Thyroid gland (tissue), 4 donors: ENCODE measurements around the gene ANO1. TPM values are rescaled to one million over a fixed set of nuclear protein-coding genes. Genes with fewer than 3 reads are reported as not detected.
A peak's percentile ranks its signal among the peaks of the same experiment; 100 is the strongest.

Experiments
- DNase-seq, 2 donors: peaks; one replicate each; pipeline ENCODE4 v3.0.0-alpha.2; 2019
- H3K27ac ChIP-seq, 3 donors: fragments of 200-600 bp; sonication (generic); 1 replicate in 2 of 3; 2 replicates in 1 of 3; pipeline ENCODE4 v1.5.1; 2016 to 2019; ENCODE audit warnings: mild to moderate bottlenecking in 1 of 3, moderate library complexity in 1 of 3
- H3K27me3 ChIP-seq: fragments of 200-600 bp; sonication (generic); one replicate; pipeline ENCODE4 v1.5.1; 2019
- H3K36me3 ChIP-seq, 2 donors: fragments of 200-600 bp; sonication (generic); one replicate each; pipeline ENCODE4 v1.5.1; 2016 to 2019
- H3K4me1 ChIP-seq, 2 donors: fragments of 200-600 bp; sonication (generic); one replicate each; pipeline ENCODE4 v1.5.1; 2017 to 2019
- H3K4me3 ChIP-seq, 3 donors: fragments of 200-600 bp; sonication (generic); replicated peaks in 1 of 3; 1 replicate in 2 of 3; 2 replicates in 1 of 3; pipeline ENCODE4 v1.5.1; 2016; ENCODE audit warnings: mild to moderate bottlenecking in 1 of 3
- H3K9me3 ChIP-seq: fragments of 200-600 bp; sonication (generic); one replicate; pipeline ENCODE4 v1.5.1; 2017
- POLR2A ChIP-seq, 2 donors: fragments of 450-650 bp; IDR thresholded peaks; one replicate each; pipeline ENCODE4 v1.6.1; 2017; ENCODE audit warnings: antibody characterized with exemption in 2 of 2, mild to moderate bottlenecking in 2 of 2, moderate library complexity in 1 of 2
- WGBS, 2 donors: methylation state at CpG; one replicate each; pipeline ENCODE4 v1.1.5; 2017; 5-methylcytosine and 5-hydroxymethylcytosine counted together
- intact Hi-C: fragments of 100-400 bp; cut with DNase I; formaldehyde crosslinking; loops from one replicate; pipeline ENCODE4 v1.15.1; 2023
- total RNA-seq, 4 donors: library from RNA; depleted of rRNA; stranded (reverse); fragments of >200 nt; gene quantifications; one replicate each; pipeline ENCODE4 v1.2.3, GENCODE V29; 2016
- TF ChIP-seq, protein P1 (sequence below), 6 experiments: fragments of 200-600 bp in 3 of 6; fragments of 450-650 bp in 3 of 6; sonication (generic) in 3 of 6; IDR thresholded peaks; one replicate each; pipeline ENCODE4 v1.5.1; 2016 to 2019; ENCODE audit warnings: antibody characterized with exemption in 6 of 6, mild to moderate bottlenecking in 2 of 6, inconsistent platforms in 1 of 6, moderate library complexity in 1 of 6

The ANO1 gene
- total RNA-seq, 4 donors from 2014 or later, result 25.8 to 56.2 (median 35.3) TPM

DNA sequence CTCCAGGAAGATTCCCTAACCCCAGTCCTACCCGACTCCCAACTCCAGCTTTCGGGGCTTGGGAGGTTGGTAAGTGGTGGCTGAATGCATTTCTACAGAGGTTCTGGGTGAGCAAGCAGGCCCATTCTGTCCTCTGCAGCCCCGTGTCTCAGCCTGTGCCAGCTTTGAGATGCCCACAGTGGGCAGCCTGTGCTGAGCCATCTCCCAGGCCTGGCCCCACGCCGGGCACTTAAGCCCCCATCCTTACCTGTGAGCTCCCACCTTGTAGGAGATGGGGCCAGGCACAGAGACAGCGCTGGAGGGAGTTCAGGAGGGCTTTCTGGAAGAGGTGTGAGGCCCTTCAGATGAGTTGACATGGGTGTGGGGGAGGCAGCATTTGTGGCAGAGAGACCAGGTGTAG is 54.5 kb downstream of the ANO1 start:
- WGBS, 2 donors, result 96 to 98% methylated on average over 5 to 6 of the region's 6 CpGs
- no peaks in the 10 kb centered on the region for H3K4me1 ChIP-seq

DNA sequence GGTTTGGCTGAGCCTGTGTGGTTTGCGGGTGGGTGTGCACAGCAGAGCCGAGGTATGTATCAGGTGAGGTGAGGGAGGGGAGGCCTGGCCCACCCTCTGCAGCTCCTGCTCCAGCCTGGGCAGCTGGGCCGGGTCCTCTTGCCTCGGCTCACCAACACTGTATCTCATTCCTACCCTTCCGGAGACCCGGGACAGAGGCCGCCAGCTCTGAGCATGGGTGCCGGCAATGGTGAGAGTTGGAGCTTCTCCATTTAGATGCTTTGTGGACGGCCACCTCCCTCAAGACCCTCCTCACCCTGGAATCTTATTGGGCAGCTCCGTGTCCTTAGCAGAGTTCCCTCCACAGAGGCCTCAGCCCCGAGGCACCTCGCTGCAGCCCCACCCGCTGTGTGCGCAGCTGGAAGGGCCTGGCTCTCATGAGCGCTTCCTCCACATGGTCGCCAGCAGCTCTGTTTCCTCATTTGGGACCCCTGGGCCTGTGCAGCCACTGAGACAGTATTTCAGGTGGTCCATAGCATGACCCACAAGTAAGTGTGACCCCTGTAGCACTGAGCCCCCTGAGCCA is 55.7 kb downstream of the ANO1 start:
- H3K4me1 ChIP-seq, result no peaks in the 10 kb centered on the region
- H3K9me3 ChIP-seq, result no peaks in the 10 kb centered on the region
- no peak overlapping the region for H3K4me3 ChIP-seq
- WGBS, 2 donors, result 92% methylated on average over 16 of the region's 16 CpGs
- H3K27me3 ChIP-seq, result no peaks in the 10 kb centered on the region
- TF ChIP-seq POLR2A (IDR thresholded peaks at IDR 0.05), result no peak
- TF ChIP-seq, protein P1, sequence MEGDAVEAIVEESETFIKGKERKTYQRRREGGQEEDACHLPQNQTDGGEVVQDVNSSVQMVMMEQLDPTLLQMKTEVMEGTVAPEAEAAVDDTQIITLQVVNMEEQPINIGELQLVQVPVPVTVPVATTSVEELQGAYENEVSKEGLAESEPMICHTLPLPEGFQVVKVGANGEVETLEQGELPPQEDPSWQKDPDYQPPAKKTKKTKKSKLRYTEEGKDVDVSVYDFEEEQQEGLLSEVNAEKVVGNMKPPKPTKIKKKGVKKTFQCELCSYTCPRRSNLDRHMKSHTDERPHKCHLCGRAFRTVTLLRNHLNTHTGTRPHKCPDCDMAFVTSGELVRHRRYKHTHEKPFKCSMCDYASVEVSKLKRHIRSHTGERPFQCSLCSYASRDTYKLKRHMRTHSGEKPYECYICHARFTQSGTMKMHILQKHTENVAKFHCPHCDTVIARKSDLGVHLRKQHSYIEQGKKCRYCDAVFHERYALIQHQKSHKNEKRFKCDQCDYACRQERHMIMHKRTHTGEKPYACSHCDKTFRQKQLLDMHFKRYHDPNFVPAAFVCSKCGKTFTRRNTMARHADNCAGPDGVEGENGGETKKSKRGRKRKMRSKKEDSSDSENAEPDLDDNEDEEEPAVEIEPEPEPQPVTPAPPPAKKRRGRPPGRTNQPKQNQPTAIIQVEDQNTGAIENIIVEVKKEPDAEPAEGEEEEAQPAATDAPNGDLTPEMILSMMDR (IDR thresholded peaks at IDR 0.05), result no peak
- no peak overlapping the region for H3K27ac ChIP-seq
- DNase-seq, result no peak
- intact Hi-C loops, result no loop called here
- H3K36me3 ChIP-seq, result peaks cover 0 to 4% of the 10 kb centered on the region in 2 donors

More for the DNA sequence above, 54.5 kb downstream of the ANO1 start:
- peaks cover 0 to 4% of the 10 kb centered on the region in 2 donors for H3K36me3 ChIP-seq
- no peak overlapping the region for H3K4me3 ChIP-seq
- no peak overlapping the region for H3K27ac ChIP-seq
- no peaks in the 10 kb centered on the region for H3K9me3 ChIP-seq
- TF ChIP-seq, protein P1 (IDR thresholded peaks at IDR 0.05), result no peak
- no peaks in the 10 kb centered on the region for H3K27me3 ChIP-seq
- intact Hi-C loops, result no loop called here
- no peak for DNase-seq

DNA sequence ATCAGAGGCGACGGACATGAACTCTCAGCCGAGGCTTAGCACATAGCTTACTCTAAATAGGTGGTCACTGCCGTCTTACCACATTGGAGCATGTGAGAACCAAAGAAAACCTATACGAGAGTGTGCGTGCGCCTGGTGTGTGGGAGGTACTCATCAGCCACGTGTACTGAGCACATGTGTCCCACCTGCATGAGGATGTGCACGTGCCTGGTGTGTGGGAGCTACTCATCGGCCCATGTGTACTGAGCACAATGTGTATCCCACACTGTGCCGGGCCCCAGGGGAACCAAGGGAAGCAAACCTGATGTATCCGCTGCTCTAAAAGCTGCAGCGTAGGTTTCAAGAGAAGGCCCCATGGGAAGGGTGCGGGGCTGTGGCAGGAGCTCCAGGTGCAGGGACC is 56.4 kb downstream of the ANO1 start:
- H3K27ac ChIP-seq, result no peak overlapping the region
- no peak for DNase-seq
- TF ChIP-seq, protein P1 (IDR thresholded peaks at IDR 0.05), result no peak
- TF ChIP-seq POLR2A (IDR thresholded peaks at IDR 0.05), result no peak

DNA sequence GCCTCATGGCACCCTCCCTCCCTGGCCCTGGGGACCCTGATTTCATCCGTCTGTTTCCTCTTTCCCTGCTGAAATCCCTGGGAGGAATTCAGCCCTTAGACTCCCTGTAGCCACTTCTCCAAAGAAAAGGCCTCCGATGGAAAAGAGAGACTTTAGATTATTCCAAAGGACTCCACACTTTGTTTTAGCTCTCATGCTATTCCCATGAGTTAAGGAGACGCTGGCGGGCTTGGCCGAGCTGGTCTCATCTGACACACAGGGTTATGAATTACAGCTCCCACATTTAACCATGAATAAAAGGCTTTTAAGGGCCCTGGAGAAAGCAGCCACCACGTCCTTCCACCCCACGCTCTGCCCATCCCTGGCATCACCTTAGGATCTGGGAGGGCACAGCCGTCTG is 57.0 kb downstream of the ANO1 start:
- Histone ChIP-seq H3K27me3 (no peaks in the 10 kb centered on the region), H3K4me3 (no peak overlapping the region), H3K36me3 (peaks cover 0 to 4% of the 10 kb centered on the region in 2 donors), H3K4me1 (no peaks in the 10 kb centered on the region), H3K27ac (peak overlapping the region in 1 of 3 donors; percentile 8), H3K9me3 (no peaks in the 10 kb centered on the region)
- TF ChIP-seq, protein P1 (IDR thresholded peaks at IDR 0.05), result no peak
- no peak for TF ChIP-seq POLR2A (IDR thresholded peaks at IDR 0.05)
- no peak for DNase-seq
- intact Hi-C loops, result no loop called here
- WGBS, 2 donors, result 74 to 79% methylated on average over 8 of the region's 8 CpGs

More for the DNA sequence above, 56.4 kb downstream of the ANO1 start:
- intact Hi-C loops, result no loop called here
- H3K27me3 ChIP-seq, result no peaks in the 10 kb centered on the region
- peaks cover 0 to 4% of the 10 kb centered on the region in 2 donors for H3K36me3 ChIP-seq
- H3K9me3 ChIP-seq, result no peaks in the 10 kb centered on the region
- H3K4me1 ChIP-seq, result no peaks in the 10 kb centered on the region
- WGBS, 2 donors, result 94% methylated on average over 8 to 14 of the region's 14 CpGs
- no peak overlapping the region for H3K4me3 ChIP-seq

DNA sequence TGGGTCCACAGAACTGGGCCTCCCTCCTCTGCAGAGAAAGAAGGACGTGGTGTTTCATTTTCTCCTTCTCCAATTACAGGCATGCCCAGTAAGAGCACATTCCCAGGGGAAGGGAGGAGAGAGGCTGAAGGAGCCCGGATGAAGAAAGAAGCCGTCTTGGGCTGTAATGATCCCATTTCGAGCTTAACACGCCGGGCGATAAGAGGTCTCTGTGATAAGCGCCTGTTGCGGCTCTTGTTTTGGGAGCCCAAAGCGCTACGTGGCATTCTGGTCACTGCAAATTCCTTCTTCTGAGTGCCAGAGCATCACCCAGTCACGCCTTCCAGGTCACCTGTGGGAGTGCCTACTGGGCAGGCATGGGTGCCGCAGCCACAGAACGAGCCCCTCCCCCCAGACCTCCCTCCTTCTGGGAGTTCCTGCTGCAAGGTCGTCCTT is 57.5 kb downstream of the ANO1 start:
- H3K27ac ChIP-seq, result no peak overlapping the region
- WGBS, 2 donors, result 76 to 80% methylated on average over 11 to 15 of the region's 15 CpGs

More for the DNA sequence above, 57.5 kb downstream of the ANO1 start:
- intact Hi-C loops, result no loop called here
- no peak for TF ChIP-seq POLR2A (IDR thresholded peaks at IDR 0.05)
- TF ChIP-seq, protein P1 (IDR thresholded peaks at IDR 0.05), result no peak
- H3K36me3 ChIP-seq, result peaks cover 0 to 4% of the 10 kb centered on the region in 2 donors
- H3K27me3 ChIP-seq, result no peaks in the 10 kb centered on the region
- no peaks in the 10 kb centered on the region for H3K9me3 ChIP-seq
- no peak for DNase-seq
- H3K4me1 ChIP-seq, result no peaks in the 10 kb centered on the region
- no peak overlapping the region for H3K4me3 ChIP-seq
